Glomerular visceral epithelial cell (primary cell): ENCODE data around the gene DERA.
"Not testable (repeated sequence)": the region's sequence is repeated elsewhere in the genome, so short reads cannot be mapped to it uniquely, and the experiment has no call there.

Experiments used
- DNase-seq: peaks from one replicate; pipeline ENCODE4 v3.0.0-alpha.2; 2016; ENCODE audit errors: extremely low spot score

The DERA gene

DNA sequence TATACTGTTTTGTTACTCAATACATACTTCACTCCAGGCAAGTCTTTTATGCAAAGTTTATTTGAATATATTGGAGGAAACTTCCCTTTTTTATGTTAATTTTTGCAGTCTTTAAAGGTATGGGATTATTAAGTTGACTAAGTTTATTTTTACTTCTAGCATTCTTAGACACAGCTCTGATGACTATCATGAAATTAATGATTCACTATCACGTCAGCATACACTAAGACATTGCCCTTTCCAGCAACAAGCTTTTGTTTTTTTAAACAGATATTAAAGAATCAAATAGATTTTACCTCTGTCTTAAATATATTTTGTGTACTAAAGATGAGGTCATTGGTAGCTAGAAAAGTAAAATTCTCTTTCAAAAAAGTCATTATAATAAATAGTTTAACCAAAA, 52.1 kb downstream of the DERA start:
- DNase-seq: no peak

- peak; percentile 72 for DNase-seq
Measured at GRCh38 chr12:15966426-15966825, 55.3 kb downstream of the DERA start.

GRCh38 chr12:15967053-15967452, 55.9 kb downstream of the DERA start:
- DNase-seq: not testable (repeated sequence)

DNA sequence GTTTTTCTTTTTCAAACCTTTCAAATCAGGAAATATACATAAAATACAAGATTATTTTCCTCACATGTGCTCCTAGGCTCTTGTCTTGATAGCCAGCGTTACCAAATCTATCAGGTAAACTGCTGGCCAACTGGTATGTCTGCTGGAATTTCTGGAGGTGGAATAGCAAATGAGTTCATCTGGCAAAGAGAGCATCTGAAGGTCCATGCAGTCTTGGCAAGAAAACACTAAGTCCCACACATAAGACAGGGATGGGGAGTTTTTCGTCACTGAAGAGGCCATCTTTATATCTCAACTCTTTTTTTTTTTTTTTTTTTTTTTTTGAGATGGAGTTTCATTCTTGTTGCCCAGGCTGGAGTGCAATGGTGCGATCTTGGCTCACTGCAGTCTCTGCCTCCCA, 60.1 kb downstream of the DERA start:
- DNase-seq: no peak

DNA sequence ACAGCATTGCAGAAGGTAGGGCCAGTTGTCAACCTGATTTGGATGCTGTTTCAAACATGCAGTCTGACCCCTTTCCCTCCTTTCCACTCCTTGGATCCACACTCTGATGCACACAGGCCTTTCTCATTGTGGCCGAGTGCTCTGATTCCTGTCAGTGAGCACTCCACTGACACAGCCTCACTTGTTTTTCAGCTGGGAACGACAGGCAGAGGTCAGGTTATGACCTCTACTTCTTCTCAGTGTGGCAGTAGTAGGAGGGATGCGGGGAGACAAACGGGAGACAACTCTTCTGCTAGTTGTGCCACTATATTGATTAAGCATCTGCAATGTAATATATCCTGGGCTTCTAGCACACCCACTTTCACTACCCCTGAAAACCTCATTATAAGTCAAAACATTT, 61.8 kb downstream of the DERA start:
- no peak for DNase-seq

DNA sequence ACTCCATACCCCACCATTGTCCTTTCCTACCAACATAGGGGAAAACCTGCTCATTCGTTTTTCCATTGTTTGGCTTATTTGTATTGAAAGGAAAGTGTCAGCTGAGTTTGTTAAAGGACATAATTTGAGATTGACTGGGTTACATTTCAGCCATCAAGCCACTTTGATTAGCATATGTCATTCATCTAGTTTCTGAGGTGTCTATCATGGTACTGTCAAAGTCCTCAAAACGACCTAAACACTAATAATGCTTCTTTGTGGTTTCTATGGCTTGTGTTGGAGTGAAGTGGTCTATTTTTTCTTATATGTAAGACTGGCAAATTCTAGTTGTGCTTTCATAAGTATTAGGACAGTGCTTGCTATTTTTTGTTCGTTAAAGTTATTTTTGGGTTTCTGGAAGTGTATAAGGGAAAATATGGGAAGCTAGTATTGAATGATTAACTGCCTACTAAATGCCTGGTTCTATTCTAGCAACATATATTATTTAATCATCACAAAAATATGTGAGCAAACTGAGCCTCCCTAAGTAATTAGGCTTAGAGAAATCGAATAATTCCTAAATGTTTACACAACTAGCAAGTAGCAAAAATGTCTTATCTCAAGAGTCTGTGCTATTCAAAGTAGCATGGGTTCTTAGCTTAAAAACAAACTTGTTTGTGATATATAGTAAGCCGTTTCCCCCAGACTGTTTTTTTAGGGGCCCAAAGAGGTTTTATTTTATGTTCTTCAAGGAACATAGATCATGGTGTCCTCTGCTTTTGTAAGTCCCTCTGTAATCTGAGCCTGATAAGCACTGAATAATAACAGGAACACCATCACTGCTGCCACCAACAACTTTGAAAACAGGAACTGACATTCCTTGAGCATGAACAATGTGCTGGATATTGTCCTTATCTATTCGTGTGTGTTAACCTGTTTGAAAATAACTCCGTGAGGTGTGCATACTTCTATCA, 67.1 kb downstream of the DERA start:
- peak; percentile 59 for DNase-seq

GRCh38 chr12:15979096-15980092, 68.3 kb downstream of the DERA start:
- DNase-seq: peak; percentile 72

- no peak for DNase-seq
Measured at GRCh38 chr12:15982071-15982470, 70.9 kb downstream of the DERA start.

DNA sequence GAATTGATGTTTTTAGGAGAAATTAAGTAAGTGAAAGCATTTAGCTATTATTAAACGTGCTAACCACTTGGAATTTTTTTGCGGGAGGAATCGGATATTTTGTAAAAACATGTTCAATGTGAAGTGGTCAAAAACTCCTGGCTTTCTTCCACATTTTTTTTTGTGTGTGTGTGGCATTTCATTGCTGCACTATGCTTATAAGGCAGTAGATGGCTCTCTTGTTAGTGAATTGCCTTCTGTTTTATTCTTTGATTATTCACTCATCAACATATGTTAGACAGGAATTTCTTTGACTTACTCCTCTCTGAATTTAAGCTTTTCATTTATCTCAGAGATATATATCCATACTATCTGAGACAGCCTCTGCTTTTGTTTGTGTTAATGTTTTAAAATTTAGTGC, 71.3 kb downstream of the DERA start:
- DNase-seq: peak; percentile 25

DNA sequence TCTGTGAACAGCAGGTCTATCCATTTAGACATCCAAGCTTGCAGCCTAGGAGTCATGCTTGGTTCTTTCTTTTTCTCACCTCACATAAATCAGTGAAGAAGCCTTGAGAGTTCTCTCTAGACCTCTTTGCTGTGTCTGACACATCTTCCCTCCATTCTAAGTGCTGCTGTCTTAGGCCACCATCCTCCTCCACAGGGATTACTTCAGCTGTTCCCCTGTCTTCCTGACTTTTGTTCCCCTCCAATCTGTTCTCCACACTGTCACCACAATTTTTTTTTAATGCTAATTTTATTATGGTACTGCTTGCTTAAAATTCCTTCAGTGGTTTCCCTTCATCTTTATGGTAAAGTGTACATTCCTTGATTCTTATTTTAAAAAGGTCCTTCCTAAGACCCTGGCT, 71.8 kb downstream of the DERA start:
- DNase-seq: no peak

DNA sequence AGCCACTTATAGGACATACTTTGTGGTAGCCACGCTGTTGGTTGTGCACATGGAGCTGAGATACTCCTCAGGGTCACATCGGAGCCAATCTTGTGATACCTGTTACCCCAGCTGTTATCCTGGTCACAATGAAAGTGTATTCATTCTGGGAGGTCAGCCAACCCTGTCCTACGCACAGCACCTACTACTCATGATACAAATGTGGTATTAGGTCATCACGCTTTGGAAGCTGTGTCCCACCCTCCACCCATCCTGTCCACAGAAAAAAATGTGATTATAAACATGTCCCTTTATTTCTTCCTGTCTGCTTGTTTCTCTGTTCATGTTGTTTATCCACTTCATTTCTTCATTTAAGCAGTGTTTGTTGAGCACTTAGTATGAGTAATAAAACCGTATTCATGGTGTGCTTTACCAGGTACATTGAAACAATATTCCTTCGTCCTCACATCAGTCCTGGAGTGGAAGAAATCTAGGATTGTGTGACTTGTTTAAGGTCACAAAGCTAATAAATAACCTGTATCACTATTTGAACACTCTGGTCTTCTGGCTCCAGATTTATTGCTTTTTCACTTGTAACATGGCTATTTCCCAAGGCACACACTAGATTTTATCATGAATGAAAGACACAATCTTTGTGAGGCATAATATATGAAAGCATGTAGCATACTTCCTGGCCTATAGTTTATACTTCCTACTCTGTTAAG, 73.1 kb downstream of the DERA start:
- no peak for DNase-seq

GRCh38 chr12:15984963-15985362, 73.8 kb downstream of the DERA start:
- DNase-seq: no peak

GRCh38 chr12:15987696-15988095, 76.6 kb downstream of the DERA start:
- DNase-seq: no peak

GRCh38 chr12:15988983-15989755, 78.0 kb downstream of the DERA start:
- DNase-seq: no peak

DNA sequence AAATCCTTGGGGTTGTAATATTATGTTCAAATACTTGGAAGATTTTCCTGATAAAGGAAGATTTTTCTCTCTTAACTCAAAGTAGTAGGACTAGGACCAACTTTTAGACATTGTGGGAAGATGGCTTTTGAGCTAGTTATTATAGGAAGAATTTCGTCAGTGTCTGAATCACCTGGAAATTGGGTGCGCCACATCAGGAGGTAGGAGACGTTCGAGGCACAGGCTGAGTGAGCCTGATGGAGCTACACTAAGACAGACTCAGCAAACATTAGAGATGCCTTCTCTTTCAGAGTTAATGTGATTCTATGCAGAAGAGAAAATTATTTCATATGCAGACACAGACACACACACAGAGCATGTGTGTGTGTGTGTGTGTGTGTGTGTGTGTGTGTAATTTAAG, 84.7 kb downstream of the DERA start:
- no peak for DNase-seq

- peak; percentile 17 for DNase-seq
Measured at GRCh38 chr12:15996254-15996653, 85.1 kb downstream of the DERA start.

GRCh38 chr12:15996948-15997347, 85.8 kb downstream of the DERA start:
- no peak for DNase-seq

- no peak for DNase-seq
Measured at GRCh38 chr12:15997910-15998309, 86.8 kb downstream of the DERA start.

DNA sequence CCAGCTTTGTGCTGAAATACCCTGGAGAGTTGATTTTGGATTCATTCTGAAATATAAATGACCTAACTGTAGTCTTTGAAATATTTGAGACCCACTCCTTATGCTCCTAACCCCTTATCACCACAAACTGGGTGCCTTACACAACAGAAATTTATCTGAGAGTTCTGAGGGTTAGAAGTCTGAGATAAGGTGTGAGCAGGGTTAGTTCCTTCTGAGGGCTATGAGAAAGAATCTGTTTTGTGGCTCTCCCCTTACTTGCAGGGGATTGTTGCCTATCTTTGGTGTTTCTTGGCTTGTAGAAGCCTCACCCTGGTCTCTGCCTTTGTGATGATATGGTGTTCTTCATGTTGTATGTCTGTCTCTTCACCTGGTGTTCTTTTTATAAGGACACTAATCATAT, 91.7 kb downstream of the DERA start:
- DNase-seq: no peak

DNA sequence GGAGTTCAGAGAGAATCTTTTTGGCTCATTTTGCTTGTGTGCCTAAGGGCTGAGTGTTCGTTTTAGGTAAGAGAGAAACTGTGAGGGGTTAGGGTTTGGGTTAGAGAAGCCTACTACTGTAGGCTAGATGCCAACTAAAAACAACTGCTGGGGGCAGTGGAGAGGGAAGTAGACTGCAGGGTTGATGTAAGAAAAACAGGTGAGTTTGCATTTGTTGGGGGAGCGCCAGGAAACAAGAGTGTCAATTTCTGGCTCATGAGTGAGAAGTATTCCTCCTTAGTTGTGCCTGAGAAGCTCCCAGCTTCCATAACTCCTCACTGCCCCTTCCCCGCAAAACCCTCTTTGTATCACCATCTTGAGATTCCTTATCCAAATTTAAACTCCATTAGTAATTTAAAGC, 92.3 kb downstream of the DERA start:
- DNase-seq: no peak

DNA sequence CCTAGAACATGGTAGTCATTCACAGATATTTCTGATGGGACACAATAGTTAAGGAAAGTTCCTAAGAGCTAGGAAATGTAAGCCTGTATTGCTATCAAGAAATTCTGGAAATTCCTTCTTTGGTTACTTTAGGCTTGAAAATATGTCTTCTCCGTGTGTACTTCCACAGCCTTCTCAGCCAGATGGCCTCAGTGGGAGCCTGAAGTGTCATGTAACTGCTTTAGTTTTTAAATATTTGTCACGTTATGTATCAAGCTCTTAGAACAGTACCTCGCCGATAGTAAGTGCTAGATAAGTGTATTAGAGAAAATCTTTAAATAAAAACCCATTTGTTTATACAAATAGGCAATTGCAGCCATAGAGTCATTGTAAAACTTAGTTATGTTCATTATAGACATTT, 95.6 kb downstream of the DERA start:
- no peak for DNase-seq
